EL (cell line): ENCODE measurements around the gene GALNTL6.
"Not testable (repeated sequence)": the region's sequence is repeated elsewhere in the genome, so short reads cannot be mapped to it uniquely, and the experiment has no call there.

Experiments
- DNase-seq: peaks from one replicate; pipeline ENCODE4 v3.0.0-alpha.2; 2016

The GALNTL6 gene

GRCh38 chr4:172776203-172776861, 963.1 kb downstream of the GALNTL6 start:
- DNase-seq: no peak

GRCh38 chr4:172777729-172778431, 964.7 kb downstream of the GALNTL6 start:
- no peak for DNase-seq

GRCh38 chr4:172778583-172778982, 965.4 kb downstream of the GALNTL6 start:
- DNase-seq: no peak

GRCh38 chr4:172780566-172781081, 967.4 kb downstream of the GALNTL6 start:
- DNase-seq: no peak

- DNase-seq: peak; percentile 26
These were observed 972.4 kb downstream of the GALNTL6 start for GRCh38 chr4:172785613-172786012.

GRCh38 chr4:172786039-172786792, 973.0 kb downstream of the GALNTL6 start:
- peak; percentile 31 for DNase-seq

- no peak for DNase-seq
These were observed 973.9 kb downstream of the GALNTL6 start for GRCh38 chr4:172787111-172787510.

- DNase-seq: no peak
These were observed 978.6 kb downstream of the GALNTL6 start for GRCh38 chr4:172791841-172792240.

- DNase-seq: no peak
These were observed 980.5 kb downstream of the GALNTL6 start for GRCh38 chr4:172793565-172794306.

GRCh38 chr4:172794307-172794703, 981.1 kb downstream of the GALNTL6 start:
- DNase-seq: no peak

- DNase-seq: not testable (repeated sequence)
These were observed 984.1 kb downstream of the GALNTL6 start for GRCh38 chr4:172797281-172797680.

GRCh38 chr4:172802032-172802431, 988.8 kb downstream of the GALNTL6 start:
- no peak for DNase-seq

GRCh38 chr4:172806841-172807240, 993.6 kb downstream of the GALNTL6 start:
- DNase-seq: no peak

- DNase-seq: no peak
These were observed 995.0 kb downstream of the GALNTL6 start for GRCh38 chr4:172808196-172808595.

GRCh38 chr4:172809319-172809718, 996.1 kb downstream of the GALNTL6 start:
- DNase-seq: no peak

GRCh38 chr4:172813359-172813923, 1000.2 kb downstream of the GALNTL6 start:
- DNase-seq: peak; percentile 21

- DNase-seq: no peak
These were observed 1002.4 kb downstream of the GALNTL6 start for GRCh38 chr4:172815499-172816164.

GRCh38 chr4:172818901-172819300, 1005.7 kb downstream of the GALNTL6 start:
- no peak for DNase-seq

- DNase-seq: no peak
These were observed 1006.1 kb downstream of the GALNTL6 start for GRCh38 chr4:172819353-172819752.

- DNase-seq: no peak
These were observed 1009.1 kb downstream of the GALNTL6 start for GRCh38 chr4:172822331-172822730.

- DNase-seq: peak; percentile 32
These were observed 1013.1 kb downstream of the GALNTL6 start for GRCh38 chr4:172826346-172826745.

- DNase-seq: no peak
These were observed 1013.7 kb downstream of the GALNTL6 start for GRCh38 chr4:172826861-172827260.
